Raji (cell line): ENCODE results near the gene SCGB1A1.

Source experiments
- POLR2A ChIP-seq: IDR thresholded peaks from 2 replicates; pipeline ENCODE4 v1.6.1; 2011; ENCODE audit warnings: low read depth, low read length, control low read depth; ENCODE audit not compliant: insufficient read depth

Gene SCGB1A1, protein sequence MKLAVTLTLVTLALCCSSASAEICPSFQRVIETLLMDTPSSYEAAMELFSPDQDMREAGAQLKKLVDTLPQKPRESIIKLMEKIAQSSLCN

DNA sequence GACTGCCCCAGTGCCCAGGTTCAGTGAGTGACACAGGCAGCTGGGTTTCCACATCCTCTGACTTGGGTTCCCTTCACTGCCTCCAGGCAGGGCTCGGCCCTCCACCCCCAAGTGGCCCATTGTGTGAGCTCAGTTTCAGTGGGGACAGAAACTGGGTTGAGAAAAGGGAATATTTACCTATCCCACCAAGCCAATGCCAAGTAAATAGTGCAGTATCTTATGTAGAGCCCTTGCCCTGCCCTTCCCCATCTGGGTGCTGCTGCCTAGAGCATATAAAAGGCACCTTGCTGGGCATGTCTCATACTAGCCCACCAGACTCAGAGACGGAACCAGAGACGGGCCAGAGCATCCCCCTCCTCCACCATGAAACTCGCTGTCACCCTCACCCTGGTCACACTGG, at the start of gene SCGB1A1:
SCGB1A1 (plus strand) TSS at position 301 of the 400 bp plus-strand sequence; CDS start at position 364, 63 bp downstream.
- no peak for TF ChIP-seq POLR2A

DNA sequence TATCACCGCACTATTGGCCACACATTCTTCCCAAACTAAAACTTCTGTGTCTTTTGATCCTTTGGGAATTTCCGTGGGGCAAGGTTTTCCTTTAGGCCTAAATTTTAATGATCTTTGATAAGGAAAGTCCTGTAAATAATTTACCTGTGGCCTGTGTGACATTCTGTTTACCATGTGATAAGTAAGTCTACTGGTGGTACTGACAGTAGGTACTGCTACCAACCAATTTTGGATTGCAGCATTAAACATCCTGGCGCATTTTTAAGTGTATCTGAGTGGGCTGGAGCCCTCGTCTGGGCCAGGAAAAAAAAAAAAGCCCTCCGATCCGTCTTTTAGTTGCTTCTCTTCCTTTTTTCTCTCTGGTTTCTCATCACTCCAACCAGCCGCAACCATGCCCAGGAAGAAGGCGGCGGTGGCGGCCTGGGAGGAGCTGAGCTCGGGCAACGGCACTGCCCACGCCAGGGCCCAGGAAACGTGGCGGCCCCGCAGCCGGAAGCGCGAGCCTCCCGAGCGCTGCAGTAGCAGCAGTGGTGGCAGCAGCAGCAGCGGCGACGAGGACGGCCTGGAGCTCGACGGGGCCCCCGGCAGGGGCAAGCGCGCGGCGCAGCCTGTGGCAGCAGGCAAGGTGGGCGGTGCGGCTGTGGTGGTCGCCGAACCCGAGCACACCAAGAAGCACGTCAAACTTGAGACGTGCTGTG, 47.9 kb upstream of the SCGB1A1 start:
- no peak for TF ChIP-seq POLR2A

DNA sequence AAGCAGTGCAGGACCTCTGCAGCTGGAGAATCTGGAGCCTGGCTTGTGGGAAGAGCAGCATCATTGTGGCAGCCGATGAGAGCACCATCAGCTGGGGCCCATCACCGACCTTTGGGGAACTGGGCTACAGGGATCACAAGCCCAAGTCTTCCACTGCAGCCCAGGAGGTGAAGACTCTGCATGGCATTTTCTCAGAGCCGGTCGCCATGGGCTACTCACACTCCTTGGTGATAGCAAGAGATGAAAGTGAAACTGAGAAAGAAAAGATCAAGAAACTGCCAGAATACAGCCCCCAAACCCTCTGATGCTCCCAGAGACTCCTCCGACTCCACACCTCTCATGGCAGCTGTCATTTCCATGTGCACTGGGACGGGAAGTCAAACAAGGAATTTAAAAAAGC, 46.0 kb upstream of the SCGB1A1 start:
- TF ChIP-seq POLR2A = no peak

DNA sequence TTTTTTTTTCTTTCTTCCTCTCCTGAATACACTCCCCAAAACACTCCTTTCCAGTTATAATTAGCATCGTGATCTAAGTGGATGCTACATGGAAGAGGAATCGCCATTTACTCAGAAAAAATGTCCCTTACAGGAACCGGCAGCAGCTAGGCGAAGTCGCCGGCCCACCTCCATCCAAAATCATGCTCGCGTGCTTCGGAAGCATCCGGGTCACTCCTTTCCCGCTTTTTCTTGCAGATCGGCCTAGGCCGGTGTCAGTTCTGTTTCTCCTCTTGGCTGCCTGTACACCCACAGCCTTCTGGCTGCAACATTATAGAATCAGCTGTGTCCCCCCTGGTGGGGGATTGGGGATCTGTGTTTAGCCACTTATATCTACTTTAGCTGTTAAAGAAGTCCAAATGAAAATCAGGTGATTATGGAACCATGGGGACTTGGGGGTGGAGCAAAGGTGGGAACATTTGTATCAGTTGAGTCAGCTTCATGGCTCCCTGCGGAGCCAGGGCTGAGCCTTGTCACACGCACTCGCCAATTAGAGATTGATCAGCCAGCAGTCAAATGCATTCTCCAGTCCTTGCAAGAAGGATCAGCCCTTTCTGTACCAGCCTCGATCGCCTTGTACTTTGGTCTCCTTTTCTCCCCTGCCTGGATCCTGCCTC, 45.2 kb upstream of the SCGB1A1 start:
- TF ChIP-seq POLR2A = no peak

DNA sequence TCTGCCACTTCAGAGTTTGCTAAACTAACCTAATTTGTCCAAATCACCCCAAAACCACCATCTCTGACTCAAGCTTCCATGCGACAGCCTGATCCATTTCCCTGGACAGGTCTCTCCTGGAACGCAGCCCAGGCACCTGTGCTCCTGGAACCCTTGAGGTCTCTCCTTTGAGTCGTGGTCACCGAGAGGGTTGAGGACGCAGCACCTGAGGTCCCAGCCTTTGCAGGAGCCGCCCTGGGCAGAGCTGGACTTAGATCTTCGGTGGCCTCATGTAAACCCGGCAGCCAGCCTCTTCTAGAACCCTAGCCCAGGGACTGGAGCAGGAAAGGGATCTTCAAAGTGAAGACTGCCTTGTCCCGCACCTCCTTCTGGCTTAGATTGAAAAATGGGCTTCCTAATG, 44.0 kb upstream of the SCGB1A1 start:
- no peak for TF ChIP-seq POLR2A

DNA sequence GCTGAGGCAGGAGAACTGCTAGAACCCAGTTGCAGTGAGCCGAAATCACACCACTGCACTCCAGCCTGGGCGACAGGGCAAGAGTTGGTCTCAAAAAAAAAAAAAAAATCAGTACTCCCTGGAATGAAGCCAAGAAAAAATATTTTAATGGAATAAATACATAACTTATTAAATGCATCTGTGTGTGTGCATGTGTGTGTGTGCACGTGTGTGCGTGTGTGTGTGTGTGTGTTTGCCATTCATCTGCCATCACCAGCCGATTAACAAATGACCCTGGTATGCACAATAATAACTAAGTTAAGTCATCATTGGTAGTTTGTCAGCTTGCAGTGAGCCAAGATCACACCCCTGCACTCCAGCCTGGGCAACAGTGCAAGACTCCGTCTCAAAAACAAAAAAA, 35.0 kb upstream of the SCGB1A1 start:
- no peak for TF ChIP-seq POLR2A

DNA sequence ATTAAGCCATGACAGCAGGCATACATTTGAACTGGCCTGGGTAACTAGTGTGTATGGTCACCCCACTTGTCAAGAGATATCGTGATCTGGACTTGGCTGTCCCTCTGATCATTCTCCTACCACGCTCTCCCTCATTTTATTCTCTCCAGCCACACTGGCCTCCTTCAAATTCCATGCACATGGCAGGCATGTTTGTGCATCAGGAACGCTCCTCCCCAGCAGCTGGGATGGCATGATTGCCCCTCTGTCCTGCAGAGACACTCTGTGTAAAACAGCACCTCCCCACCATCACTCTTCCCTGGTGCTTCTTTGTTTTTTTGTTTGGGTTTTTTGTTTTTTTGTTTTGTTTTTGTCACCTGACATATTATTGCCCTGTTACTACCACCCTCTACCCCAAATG, 31.5 kb upstream of the SCGB1A1 start:
- TF ChIP-seq POLR2A = no peak

DNA sequence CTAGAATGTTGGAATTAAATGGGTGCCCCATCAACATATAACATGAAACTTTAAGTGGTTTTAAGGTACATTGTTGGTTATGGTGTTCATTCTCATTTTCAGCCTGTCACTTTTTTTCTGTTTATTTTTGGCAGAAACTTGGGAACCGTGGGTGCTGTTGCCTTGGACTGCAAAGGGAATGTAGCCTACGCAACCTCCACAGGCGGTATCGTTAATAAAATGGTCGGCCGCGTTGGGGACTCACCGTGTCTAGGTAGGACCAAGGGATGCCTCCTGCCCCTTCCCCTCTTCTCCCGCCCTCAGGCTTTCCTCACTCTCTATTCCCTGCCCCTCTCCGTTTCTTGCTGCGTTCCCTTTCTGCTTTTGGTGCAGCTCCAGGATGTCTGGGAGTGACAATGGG, 29.8 kb upstream of the SCGB1A1 start:
- no peak for TF ChIP-seq POLR2A

DNA sequence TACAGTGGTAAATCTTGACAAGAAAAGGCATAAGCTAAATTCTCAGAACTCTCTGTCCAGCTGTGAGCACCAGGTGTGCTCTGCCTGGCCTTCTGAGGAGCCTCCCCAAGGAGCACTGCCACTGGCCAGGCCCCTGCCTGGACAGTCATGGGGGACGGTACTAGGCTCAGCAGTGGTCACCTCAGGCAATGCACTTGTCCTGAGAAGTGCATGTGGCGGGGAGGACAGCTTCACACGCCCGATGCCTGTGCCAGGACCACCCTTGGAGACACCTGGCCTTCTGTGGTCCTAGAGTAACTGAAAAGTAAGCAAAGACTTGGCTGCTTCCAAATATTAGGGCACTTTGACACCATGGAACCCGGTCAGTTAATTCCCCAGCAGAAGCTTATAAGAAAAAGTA, 28.6 kb upstream of the SCGB1A1 start:
- TF ChIP-seq POLR2A = no peak

DNA sequence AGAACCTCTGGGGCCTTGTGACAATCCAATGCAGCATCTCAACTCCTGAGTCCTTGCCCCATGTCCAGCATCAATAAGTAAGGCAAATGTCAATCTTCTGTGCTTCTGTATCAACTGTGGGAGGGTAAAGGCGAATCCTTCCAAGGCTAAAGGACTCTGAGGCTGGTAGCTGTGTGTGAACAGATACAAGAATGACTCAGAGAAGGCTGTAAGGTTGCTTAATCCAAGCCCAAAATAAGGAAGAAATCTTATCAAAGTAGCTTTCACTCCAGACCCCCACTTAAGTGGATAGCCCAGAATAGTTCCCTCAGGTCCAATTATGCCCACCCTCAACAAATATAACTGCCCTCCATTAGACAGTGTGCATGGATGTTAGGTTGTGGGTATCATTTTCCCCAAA, 28.1 kb upstream of the SCGB1A1 start:
- no peak for TF ChIP-seq POLR2A

DNA sequence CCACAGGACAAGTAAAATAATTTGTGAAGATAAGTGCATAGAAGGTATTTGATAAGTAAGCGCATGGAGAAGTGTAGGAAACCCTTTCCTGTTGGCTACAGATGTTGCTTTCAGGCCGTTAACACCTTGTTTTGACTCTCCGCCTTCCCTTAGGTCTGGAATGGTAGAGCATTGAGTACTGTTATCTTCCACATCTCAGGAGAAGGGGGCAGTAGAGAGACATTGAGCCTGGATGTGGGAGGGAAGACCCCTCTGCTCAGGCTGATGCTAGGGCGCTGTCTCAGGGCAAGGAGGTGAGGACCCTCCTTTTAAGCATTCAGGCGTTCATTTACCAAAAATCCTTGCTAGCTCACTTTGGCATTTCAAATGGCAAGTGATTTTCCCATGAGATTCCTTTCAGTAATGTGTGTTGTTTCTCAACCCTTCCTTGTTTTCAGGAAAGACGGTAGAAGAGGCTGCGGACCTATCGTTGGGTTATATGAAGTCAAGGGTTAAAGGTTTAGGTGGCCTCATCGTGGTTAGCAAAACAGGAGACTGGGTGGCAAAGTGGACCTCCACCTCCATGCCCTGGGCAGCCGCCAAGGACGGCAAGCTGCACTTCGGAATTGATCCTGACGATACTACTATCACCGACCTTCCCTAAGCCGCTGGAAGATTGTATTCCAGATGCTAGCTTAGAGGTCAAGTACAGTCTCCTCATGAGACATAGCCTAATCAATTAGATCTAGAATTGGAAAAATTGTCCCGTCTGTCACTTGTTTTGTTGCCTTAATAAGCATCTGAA, 27.0 kb upstream of the SCGB1A1 start:
- TF ChIP-seq POLR2A = no peak

DNA sequence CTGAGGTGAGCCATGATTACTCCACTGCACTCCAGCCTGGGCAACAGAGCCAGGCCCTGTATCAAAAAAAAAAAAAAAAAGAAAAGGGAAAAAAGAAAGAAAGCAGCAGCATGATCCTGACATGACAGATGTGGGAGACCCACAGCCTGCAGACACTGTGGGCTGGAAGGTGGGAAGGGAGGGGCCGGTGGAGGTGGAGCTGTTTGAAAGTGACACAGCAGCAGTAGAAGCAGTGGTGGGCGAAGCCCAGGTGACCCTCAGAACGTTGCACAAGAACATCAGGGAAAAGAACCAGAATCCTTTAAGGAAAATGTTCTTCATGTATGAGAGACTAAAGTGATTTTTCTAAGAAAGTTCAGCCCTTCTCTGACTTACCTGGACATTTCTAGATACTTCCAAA, 26.3 kb upstream of the SCGB1A1 start:
- no peak for TF ChIP-seq POLR2A

DNA sequence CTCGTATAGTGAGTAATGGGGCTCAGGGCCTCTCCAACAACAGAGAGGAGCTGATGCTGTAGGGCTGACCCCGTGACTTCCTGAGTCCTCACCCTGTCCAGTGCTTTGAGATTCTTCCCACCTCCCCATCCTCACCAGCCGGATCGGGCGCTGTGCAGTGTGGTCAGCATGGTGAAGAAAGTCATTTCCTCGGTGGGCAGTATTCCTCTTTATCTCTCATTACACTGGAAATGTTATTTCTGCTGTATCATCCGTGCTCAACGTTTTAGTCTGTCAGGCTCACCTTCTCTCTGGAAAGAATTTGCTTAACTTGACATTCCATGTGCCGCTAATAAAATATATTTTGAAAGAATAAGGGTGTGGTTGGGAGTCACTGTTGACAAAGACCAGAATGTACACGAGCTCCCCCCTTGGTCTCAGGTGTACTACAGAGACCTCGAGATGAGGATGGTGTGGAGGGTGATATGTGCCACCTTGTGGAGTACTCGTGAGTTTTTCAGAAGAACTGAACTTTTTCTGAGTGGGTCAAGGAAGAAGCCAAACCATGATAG, 25.7 kb upstream of the SCGB1A1 start:
- TF ChIP-seq POLR2A = no peak

DNA sequence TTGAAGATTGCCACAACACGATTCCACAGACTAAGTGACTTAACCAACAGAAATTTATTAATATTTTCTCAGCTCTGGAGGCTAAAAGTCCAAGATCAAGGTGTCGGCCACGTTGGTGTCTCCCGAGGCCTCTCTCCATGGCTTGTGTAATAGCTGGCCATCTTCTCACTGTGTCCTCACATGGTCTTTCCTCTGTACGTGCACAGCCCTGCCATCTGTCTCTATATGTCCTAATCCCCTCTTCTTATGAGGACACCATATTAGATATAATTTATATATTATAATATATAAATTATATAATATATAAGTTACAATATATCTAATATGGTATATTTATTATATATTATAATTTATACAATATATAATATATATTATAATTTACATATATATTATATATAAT, 25.1 kb upstream of the SCGB1A1 start:
- TF ChIP-seq POLR2A = no peak

DNA sequence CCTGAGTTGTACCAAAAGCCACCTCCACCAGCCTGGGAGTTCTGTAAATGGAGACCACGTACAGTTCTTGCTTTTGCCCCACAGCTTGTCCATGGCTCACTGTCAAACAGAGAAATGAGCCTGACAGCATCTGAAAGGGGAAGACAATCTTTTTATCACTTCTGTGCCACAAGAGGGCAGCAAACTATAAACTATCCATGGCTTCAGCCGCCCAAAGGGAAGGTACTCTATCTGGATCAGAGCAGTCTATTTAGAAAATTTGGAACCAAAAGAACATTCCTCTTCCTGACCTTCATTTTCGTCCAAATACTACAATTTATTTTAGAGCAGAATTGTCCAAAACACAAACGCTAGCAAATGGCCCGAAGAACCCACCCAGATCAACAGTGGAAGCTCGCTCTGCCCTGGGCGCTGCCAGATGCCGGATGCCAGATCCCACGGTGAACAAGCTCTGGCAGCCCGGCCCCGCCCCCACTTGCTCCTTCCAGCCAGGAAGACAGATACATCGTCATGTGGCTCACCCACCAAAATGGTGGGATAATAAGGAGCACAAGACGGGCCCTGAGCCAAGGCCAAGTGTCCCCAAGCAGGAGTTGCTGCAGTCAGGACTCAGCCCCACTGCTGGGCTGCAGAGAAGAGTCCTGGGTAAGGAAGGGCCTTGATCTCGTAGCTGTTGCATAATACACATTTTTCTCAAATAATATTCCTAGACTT, 23.9 kb upstream of the SCGB1A1 start:
- no peak for TF ChIP-seq POLR2A
